Measurements from ENCODE around the gene FRG1. TPM values are rescaled to one million over a fixed set of nuclear protein-coding genes. Genes with fewer than 3 reads are reported as not detected.
A peak's percentile ranks its signal among the peaks of the same experiment; 100 is the strongest.
"Not testable (repeated sequence)": the region's sequence is repeated elsewhere in the genome, so short reads cannot be mapped to it uniquely, and the experiment has no call there.

The FRG1 gene
- total and polyA plus RNA-seq, 4 donors = 28.5 to 59.7 (median 31.6) TPM

DNA sequence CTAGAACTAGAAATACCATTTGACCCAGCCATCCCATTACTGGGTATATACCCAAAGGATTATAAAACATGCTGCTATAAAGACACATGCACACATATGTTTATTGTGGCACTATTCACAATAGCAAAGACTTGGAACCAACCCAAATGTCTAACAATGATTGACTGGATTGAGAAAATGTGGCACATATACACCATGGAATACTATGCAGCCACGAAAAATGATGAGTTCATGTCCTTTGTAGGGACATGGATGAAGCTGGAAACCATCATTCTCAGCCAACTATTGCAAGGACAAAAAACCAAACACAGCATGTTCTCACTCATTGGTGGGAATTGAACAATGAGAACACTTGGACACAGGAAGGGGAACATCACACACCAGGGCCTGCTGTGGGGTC is 28.6 kb downstream of the FRG1 start:
- H3K27ac ChIP-seq (ENCODE audit: low read depth in 1 of 2, low read length in 1 of 2); H3K36me3 ChIP-seq (ENCODE audit: control insufficient read depth in 4 of 4, insufficient read depth in 4 of 4, low read length in 4 of 4); H3K9me3 ChIP-seq (ENCODE audit: control insufficient read depth in 4 of 4, insufficient read depth in 3 of 4, low read length in 3 of 4); H3K4me3 ChIP-seq; H3K27me3 ChIP-seq (ENCODE audit: control insufficient read depth in 3 of 3, insufficient read depth in 3 of 3, low read length in 2 of 3); H3K9ac ChIP-seq (ENCODE audit: insufficient read depth in 1 of 2, low read length in 2 of 2); ATAC-seq (ENCODE audit: insufficient read depth, low FRiP score); DNase-seq; H3K4me1 ChIP-seq (ENCODE audit: control insufficient read depth in 5 of 5, insufficient read depth in 5 of 5, low read length in 5 of 5): not testable (repeated sequence)
- 54 to 67% methylated on average over 1 of the region's 1 CpG for WGBS, 2 donors

DNA sequence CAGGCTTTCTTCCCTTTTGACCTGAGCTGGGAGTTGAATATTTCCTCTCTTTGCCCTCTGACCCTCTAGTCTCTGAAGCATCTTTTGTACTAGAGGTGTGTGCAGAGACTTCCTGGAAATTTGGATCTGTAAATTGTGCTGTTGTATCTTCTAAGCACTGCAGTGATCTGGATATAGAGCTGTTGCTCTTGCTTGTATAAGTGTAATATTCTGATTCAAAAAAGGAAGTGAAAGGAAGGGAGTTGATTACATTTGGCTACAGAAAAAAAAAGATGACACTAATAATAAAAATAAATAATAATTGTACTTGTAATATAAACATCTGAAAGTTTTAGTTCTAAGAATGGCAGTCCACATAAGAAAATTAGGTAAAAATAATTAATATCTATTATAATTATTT is 33.0 kb downstream of the FRG1 start:
- no peaks in the 10 kb centered on the region for H3K36me3 ChIP-seq (ENCODE audit: control insufficient read depth in 4 of 4, insufficient read depth in 4 of 4, low read length in 4 of 4)
- H3K4me3 ChIP-seq = no peak overlapping the region
- TF ChIP-seq, protein P1, sequence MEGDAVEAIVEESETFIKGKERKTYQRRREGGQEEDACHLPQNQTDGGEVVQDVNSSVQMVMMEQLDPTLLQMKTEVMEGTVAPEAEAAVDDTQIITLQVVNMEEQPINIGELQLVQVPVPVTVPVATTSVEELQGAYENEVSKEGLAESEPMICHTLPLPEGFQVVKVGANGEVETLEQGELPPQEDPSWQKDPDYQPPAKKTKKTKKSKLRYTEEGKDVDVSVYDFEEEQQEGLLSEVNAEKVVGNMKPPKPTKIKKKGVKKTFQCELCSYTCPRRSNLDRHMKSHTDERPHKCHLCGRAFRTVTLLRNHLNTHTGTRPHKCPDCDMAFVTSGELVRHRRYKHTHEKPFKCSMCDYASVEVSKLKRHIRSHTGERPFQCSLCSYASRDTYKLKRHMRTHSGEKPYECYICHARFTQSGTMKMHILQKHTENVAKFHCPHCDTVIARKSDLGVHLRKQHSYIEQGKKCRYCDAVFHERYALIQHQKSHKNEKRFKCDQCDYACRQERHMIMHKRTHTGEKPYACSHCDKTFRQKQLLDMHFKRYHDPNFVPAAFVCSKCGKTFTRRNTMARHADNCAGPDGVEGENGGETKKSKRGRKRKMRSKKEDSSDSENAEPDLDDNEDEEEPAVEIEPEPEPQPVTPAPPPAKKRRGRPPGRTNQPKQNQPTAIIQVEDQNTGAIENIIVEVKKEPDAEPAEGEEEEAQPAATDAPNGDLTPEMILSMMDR (IDR thresholded peaks at IDR 0.05; ENCODE audit: control extremely low read depth, extremely low read depth) = no peak
- H3K9ac ChIP-seq (ENCODE audit: insufficient read depth in 1 of 2, low read length in 2 of 2) = no peak overlapping the region
- DNase-seq = no peak
- H3K9me3 ChIP-seq (ENCODE audit: control insufficient read depth in 4 of 4, insufficient read depth in 3 of 4, low read length in 3 of 4) = peaks cover 0 to 1% (median 0%) of the 10 kb centered on the region in 4 donors
- no peaks in the 10 kb centered on the region for H3K27me3 ChIP-seq (ENCODE audit: control insufficient read depth in 3 of 3, insufficient read depth in 3 of 3, low read length in 2 of 3)
- no peak for ATAC-seq (ENCODE audit: insufficient read depth, low FRiP score)
- no peaks in the 10 kb centered on the region for H3K4me1 ChIP-seq (ENCODE audit: control insufficient read depth in 5 of 5, insufficient read depth in 5 of 5, low read length in 5 of 5)
- no peak overlapping the region for H3K27ac ChIP-seq (ENCODE audit: low read depth in 1 of 2, low read length in 1 of 2)

DNA sequence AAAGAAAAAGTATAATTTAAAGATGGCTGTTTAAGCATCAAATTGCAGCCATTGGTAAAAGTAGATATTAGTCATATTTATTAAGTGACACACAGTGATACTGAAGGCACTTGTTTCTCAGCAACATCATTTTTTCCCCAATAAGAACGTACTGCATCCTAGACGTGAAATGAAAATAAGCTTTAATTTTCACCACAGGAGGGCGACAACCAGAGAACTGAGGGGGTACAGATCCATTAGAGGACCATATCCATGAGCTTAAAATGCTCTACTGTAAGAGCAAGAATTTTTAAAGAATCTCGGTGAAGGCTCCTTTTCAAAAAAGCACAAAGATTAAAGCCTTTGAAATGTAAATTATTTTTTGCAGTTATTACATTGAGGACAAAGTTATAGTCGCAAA is 33.4 kb downstream of the FRG1 start:
- Histone ChIP-seq H3K4me1 (ENCODE audit: control insufficient read depth in 5 of 5, insufficient read depth in 5 of 5, low read length in 5 of 5) (no peaks in the 10 kb centered on the region), H3K4me3 (no peak overlapping the region), H3K9me3 (ENCODE audit: control insufficient read depth in 4 of 4, insufficient read depth in 3 of 4, low read length in 3 of 4) (peaks cover 0 to 1% (median 0%) of the 10 kb centered on the region in 4 donors), H3K27ac (ENCODE audit: low read depth in 1 of 2, low read length in 1 of 2) (no peak overlapping the region), H3K36me3 (ENCODE audit: control insufficient read depth in 4 of 4, insufficient read depth in 4 of 4, low read length in 4 of 4) (no peaks in the 10 kb centered on the region), H3K9ac (ENCODE audit: insufficient read depth in 1 of 2, low read length in 2 of 2) (no peak overlapping the region), H3K27me3 (ENCODE audit: control insufficient read depth in 3 of 3, insufficient read depth in 3 of 3, low read length in 2 of 3) (no peaks in the 10 kb centered on the region)
- 43 to 49% methylated on average over 5 of the region's 5 CpGs for WGBS, 2 donors
- ATAC-seq (ENCODE audit: insufficient read depth, low FRiP score) (no peak), DNase-seq (peak in 1 of 3 donors; percentile 2)
- TF ChIP-seq, protein P1 (IDR thresholded peaks at IDR 0.05; ENCODE audit: control extremely low read depth, extremely low read depth) = no peak

DNA sequence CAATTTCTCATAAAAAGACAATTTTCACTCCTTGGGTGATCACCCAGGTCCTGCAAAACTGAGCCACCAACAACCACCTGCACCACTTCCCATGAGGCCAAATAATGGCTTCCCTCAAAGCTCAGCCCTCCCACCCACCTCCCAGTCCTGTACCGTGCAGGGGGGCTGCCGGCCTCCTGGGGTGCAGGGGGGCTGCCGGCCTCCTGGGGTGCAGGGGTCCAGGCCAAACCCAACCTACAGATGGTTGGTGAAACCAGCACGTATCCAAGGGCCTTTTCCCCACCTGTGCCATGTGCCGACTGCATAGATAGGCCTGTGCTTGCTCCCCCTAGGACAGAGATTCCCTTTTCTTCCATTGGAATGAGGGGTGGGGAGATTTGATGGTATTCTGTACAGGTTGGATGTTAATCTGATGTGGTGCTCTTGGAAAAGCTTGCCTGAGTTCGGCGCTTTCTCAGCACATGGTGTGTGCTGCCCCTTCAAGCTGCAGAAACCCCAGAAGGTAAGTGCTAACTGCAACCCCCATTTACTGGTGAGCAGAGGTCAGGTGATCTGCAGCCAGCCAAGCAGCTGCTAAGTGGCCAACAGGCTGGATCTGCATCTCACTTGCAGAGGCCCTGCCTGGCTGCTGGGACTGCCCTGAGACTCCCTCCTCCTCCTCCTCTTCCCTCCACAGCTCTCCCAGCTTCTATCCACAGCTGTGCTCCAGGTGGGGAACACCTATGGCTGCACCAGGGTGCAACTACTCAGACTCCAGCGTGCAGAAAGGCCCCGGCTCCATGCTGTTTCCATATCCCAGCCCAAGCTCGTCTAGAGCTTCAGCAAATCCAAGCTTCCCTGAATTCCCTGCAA is 38.8 kb downstream of the FRG1 start:
- no peak for ATAC-seq (ENCODE audit: insufficient read depth, low FRiP score)
- peak in 1 of 3 donors; percentile 0 for DNase-seq
- Histone ChIP-seq H3K9me3 (ENCODE audit: control insufficient read depth in 4 of 4, insufficient read depth in 3 of 4, low read length in 3 of 4) (no peaks in the 10 kb centered on the region), H3K27ac (ENCODE audit: low read depth in 1 of 2, low read length in 1 of 2) (no peak overlapping the region), H3K4me3 (no peak overlapping the region), H3K9ac (ENCODE audit: insufficient read depth in 1 of 2, low read length in 2 of 2) (no peak overlapping the region), H3K27me3 (ENCODE audit: control insufficient read depth in 3 of 3, insufficient read depth in 3 of 3, low read length in 2 of 3) (no peaks in the 10 kb centered on the region), H3K36me3 (ENCODE audit: control insufficient read depth in 4 of 4, insufficient read depth in 4 of 4, low read length in 4 of 4) (no peaks in the 10 kb centered on the region), H3K4me1 (ENCODE audit: control insufficient read depth in 5 of 5, insufficient read depth in 5 of 5, low read length in 5 of 5) (no peaks in the 10 kb centered on the region)
- 59 to 73% methylated on average over 10 of the region's 10 CpGs for WGBS, 2 donors
- TF ChIP-seq, protein P1 (IDR thresholded peaks at IDR 0.05; ENCODE audit: control extremely low read depth, extremely low read depth) = no peak

DNA sequence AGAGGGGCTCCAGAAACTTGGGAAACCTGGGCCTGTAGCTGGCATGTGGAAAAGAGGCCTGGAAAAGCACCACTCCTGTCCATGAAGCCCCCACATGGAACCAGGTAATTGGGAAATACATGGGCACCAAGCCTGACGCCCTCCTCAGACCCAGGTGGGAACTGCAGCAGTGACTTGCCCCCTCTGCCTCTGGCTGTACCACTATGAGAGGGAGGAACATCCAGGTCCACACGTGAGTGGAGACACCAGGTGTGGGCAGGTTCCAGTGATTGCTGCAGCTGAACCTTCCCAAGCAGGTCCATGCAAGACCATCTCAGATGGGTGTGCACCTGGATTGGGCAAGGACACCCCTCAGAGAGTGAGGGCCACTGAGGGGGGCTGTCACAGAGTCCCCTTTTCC is 39.6 kb downstream of the FRG1 start:
- H3K27me3 ChIP-seq (ENCODE audit: control insufficient read depth in 3 of 3, insufficient read depth in 3 of 3, low read length in 2 of 3); H3K9ac ChIP-seq (ENCODE audit: insufficient read depth in 1 of 2, low read length in 2 of 2); H3K4me1 ChIP-seq (ENCODE audit: control insufficient read depth in 5 of 5, insufficient read depth in 5 of 5, low read length in 5 of 5); H3K27ac ChIP-seq (ENCODE audit: low read depth in 1 of 2, low read length in 1 of 2); DNase-seq; H3K9me3 ChIP-seq (ENCODE audit: control insufficient read depth in 4 of 4, insufficient read depth in 3 of 4, low read length in 3 of 4); H3K4me3 ChIP-seq; ATAC-seq (ENCODE audit: insufficient read depth, low FRiP score); H3K36me3 ChIP-seq (ENCODE audit: control insufficient read depth in 4 of 4, insufficient read depth in 4 of 4, low read length in 4 of 4): not testable (repeated sequence)
- WGBS, 2 donors = 68 to 75% methylated on average over 2 of the region's 2 CpGs
